Lower lobe of right lung (tissue), 2 donors: Measurements from ENCODE around the gene WDCP. TPM values are rescaled to one million over a fixed set of nuclear protein-coding genes. Genes with fewer than 3 reads are reported as not detected.

Experiments used
- ATAC-seq, 2 donors: fragments of 200-7000 bp; cut with Tn5 transposase; one replicate each; pipeline ENCODE4 v1.9.1; 2020 to 2022; ENCODE audit warnings: mild to moderate bottlenecking in 2 of 2, moderate library complexity in 2 of 2
- DNase-seq: peaks from one replicate; pipeline ENCODE4 v3.0.0-alpha.2; 2020
- H3K27ac ChIP-seq: fragments of 200-600 bp; one replicate; pipeline ENCODE4 v1.8.0; 2022
- H3K27me3 ChIP-seq: fragments of 200-600 bp; one replicate; pipeline ENCODE4 v1.8.0; 2022; ENCODE audit warnings: low read depth
- H3K36me3 ChIP-seq: fragments of 200-600 bp; one replicate; pipeline ENCODE4 v1.8.0; 2022; ENCODE audit warnings: mild to moderate bottlenecking
- H3K4me1 ChIP-seq: fragments of 200-600 bp; one replicate; pipeline ENCODE4 v1.8.0; 2022
- H3K4me3 ChIP-seq: fragments of 200-600 bp; one replicate; pipeline ENCODE4 v1.8.0; 2022; ENCODE audit warnings: mild to moderate bottlenecking
- H3K9me3 ChIP-seq: fragments of 200-600 bp; one replicate; pipeline ENCODE4 v1.8.0; 2022
- intact Hi-C: fragments of 100-400 bp; cut with DNase I; formaldehyde crosslinking; loops from one replicate; pipeline ENCODE4 v1.11.0; 2022
- total RNA-seq: library from RNA; stranded (reverse); fragmentation: NEBNext Ultra II Directional; extraction: Animal tissue kit (Norgen Biotek cat#: 25700); gene quantifications from one replicate; pipeline ENCODE4 v1.2.1, GENCODE V29; 2021
- TF ChIP-seq, protein P1 (sequence below): fragments of 200-600 bp; IDR thresholded peaks from one replicate; pipeline ENCODE4 v1.8.0; 2022; ENCODE audit warnings: antibody characterized with exemption, mild to moderate bottlenecking
- donor health status: DM: no; HTN: yes; CAD: no; lungs with severe emphysema.

WDCP gene
- total RNA-seq, 1 donor from 2014 or later = 10.5 TPM

DNA sequence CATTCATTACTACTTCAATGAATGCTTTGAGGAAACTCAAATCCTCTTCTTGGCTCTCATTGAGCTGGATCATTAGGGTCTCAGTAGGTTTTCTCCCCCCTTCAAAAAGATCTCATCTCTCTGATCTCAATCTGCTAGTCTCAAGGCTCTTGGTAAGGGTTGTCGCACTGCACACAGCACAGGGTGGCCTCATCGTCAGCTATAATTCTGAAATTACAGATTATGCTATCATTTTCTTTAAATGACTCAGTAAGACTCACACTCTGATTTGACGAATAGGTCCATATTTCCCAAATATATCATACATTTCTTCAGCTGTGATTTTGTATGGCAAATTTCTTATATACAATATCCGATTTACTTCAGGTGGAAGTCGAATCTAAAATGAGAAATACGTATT, 26.6 kb upstream of the WDCP start:
- Histone ChIP-seq H3K36me3 (peaks cover 58% of the 10 kb centered on the region), H3K9me3 (no peaks in the 10 kb centered on the region), H3K4me3 (no peak overlapping the region), H3K4me1 (peaks cover 25% of the 10 kb centered on the region), H3K27me3 (no peaks in the 10 kb centered on the region), H3K27ac (no peak overlapping the region)
- ATAC-seq = no peak
- TF ChIP-seq, protein P1, sequence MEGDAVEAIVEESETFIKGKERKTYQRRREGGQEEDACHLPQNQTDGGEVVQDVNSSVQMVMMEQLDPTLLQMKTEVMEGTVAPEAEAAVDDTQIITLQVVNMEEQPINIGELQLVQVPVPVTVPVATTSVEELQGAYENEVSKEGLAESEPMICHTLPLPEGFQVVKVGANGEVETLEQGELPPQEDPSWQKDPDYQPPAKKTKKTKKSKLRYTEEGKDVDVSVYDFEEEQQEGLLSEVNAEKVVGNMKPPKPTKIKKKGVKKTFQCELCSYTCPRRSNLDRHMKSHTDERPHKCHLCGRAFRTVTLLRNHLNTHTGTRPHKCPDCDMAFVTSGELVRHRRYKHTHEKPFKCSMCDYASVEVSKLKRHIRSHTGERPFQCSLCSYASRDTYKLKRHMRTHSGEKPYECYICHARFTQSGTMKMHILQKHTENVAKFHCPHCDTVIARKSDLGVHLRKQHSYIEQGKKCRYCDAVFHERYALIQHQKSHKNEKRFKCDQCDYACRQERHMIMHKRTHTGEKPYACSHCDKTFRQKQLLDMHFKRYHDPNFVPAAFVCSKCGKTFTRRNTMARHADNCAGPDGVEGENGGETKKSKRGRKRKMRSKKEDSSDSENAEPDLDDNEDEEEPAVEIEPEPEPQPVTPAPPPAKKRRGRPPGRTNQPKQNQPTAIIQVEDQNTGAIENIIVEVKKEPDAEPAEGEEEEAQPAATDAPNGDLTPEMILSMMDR = no peak
- intact Hi-C loops = no loop called here
- no peak for DNase-seq

DNA sequence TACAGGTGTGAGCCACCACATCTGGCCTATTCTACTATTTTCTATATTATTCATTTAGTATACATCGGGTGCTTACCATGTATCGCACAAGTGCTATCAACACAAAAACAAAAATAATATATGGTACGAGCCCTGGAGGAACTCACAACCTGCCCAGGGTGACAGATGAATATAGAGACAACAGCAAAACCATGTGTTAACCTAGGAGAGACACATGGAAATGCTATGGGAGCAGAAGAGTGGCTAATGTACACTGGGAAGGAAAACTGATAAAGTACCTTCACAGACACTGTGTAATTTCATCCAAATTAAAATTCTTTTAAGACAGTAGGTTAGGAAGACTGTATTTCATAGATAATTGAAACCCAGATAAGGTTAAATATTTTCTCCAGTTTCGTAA, 25.1 kb upstream of the WDCP start:
- Histone ChIP-seq H3K9me3 (no peaks in the 10 kb centered on the region), H3K4me1 (peaks cover 15% of the 10 kb centered on the region), H3K27me3 (no peaks in the 10 kb centered on the region), H3K36me3 (peaks cover 69% of the 10 kb centered on the region), H3K4me3 (no peak overlapping the region), H3K27ac (no peak overlapping the region)
- intact Hi-C loops = no loop called here
- ATAC-seq (no peak), DNase-seq (no peak)
- TF ChIP-seq, protein P1 = no peak

- DNase-seq (no peak), ATAC-seq (no peak)
- intact Hi-C loops = no loop called here
- Histone ChIP-seq H3K27ac (no peak overlapping the region), H3K4me1 (no peaks in the 10 kb centered on the region), H3K36me3 (peaks cover 66% of the 10 kb centered on the region), H3K9me3 (no peaks in the 10 kb centered on the region), H3K4me3 (no peak overlapping the region), H3K27me3 (no peaks in the 10 kb centered on the region)
- TF ChIP-seq, protein P1 = no peak
Measured at GRCh38 chr2:24065341-24065740, 18.1 kb upstream of the WDCP start.

GRCh38 chr2:24058564-24059271, 11.5 kb upstream of the WDCP start:
- Histone ChIP-seq H3K36me3 (peaks cover 7% of the 10 kb centered on the region), H3K4me1 (no peaks in the 10 kb centered on the region), H3K27ac (no peak overlapping the region), H3K9me3 (no peaks in the 10 kb centered on the region), H3K27me3 (no peaks in the 10 kb centered on the region), H3K4me3 (no peak overlapping the region)
- TF ChIP-seq, protein P1 = no peak
- intact Hi-C loops = no loop called here
- ATAC-seq (no peak), DNase-seq (no peak)

GRCh38 chr2:24055750-24056149, 8.6 kb upstream of the WDCP start:
- DNase-seq (no peak), ATAC-seq (no peak)
- Histone ChIP-seq H3K27ac (no peak overlapping the region), H3K9me3 (no peaks in the 10 kb centered on the region), H3K4me1 (no peaks in the 10 kb centered on the region), H3K27me3 (no peaks in the 10 kb centered on the region), H3K4me3 (no peak overlapping the region), H3K36me3 (no peaks in the 10 kb centered on the region)
- TF ChIP-seq, protein P1 = no peak
- intact Hi-C loops = no loop called here
